GM21390 (cell line): ENCODE results near the gene LILRB3.

Experiments
- ATAC-seq: cut with Tn5 transposase; IDR thresholded peaks from one replicate; pipeline ENCODE4 v1.9.1; 2021; ENCODE audit not compliant: unreplicated experiment

Gene LILRB3

DNA sequence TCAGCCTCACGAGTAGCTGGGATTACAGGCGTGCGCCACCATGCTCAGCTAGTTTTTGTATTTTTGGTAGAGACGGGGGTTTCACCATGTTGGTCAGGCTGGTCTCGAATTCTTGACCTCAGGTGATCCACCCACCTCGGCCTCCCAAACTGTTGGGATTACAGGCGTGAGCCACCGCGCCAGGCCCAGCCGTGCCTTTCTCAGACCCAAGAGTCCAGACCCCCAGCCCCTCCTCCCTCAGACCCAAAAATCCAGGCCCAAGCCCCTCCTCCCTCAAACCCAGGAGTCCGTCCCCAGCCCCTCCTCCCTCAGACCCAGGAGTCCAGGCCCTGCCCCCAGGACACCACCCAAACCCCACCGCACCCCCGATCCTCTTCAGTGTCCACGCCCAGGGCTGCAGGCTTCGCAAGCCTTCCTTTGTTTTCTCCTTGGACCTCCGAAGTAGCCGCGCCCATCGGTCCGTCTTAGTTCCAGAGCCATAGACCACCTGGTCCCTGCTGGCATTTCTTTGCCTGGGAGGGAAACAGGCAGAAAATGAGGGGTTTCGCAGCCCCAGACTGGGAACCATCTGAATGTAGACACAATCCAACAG, 53.6 kb downstream of the LILRB3 start:
- no peak for ATAC-seq

DNA sequence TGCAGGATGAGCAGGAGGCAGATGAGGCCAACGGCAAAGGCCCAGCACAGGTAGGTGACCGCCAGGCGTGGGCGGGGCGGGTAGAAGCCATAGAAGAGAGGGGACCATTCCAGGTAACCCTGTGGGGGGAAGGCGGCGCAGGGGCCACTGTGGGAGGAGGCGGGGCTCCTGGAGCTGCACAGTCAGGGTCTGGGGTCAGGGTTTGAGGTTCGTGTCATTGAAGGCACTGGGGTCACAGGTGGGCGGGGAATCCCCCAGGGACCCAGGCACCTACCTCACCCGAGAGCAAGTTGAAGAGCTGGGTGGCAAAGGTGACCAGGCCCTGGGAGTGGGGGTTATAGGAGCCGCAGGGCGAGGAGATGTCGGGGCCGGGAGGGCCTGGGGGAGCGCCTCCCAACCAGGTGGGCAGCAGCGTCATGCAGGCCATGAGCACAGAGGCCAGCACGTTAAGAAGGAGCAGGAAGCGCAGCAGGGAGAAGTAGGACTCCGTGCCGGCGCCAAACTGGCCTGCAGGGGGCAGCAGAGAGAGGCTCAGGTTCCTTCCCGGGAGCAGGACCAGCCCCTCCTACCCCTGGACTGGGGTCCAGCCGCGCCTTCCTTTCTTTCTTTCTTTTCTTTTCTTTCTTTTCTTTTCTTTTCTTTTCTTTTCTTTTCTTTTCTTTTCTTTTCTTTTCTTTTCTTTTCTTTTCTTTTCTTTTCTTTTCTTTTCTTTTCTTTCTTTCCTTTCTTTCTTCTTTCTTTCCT, 54.5 kb downstream of the LILRB3 start:
- ATAC-seq, result no peak
